SK-N-SH (cell line): ENCODE results near the gene STAT6. TPM values are rescaled to one million over a fixed set of nuclear protein-coding genes. Genes with fewer than 3 reads are reported as not detected.
A peak's percentile ranks its signal among the peaks of the same experiment; 100 is the strongest.

Source experiments
- CTCF ChIA-PET: fragments of 300-600, 350-600 bp; formaldehyde crosslinking; extraction: SDS; loops from one replicate; lab custom pipeline; 2021; lab: Yijun Ruan, JAX
- POLR2A ChIA-PET: fragments of 350-600 bp; sonication (Branson Sonifier 250); formaldehyde crosslinking; extraction: SDS; loops from one replicate; lab custom pipeline; 2020; ENCODE audit warnings: antibody characterized with exemption, inconsistent platforms; lab: Yijun Ruan, JAX
- DNase-seq: peaks from one replicate; pipeline ENCODE4 v3.0.0; 2012
- H2AFZ ChIP-seq: fragments of 200-600 bp; sonication (generic); 2 replicates; pipeline ENCODE4 v1.8.1; 2016; ENCODE audit warnings: antibody characterized with exemption, mild to moderate bottlenecking, low read depth
- H3F3A ChIP-seq: fragments of 200-600 bp; sonication (generic); replicated peaks from 2 replicates; pipeline ENCODE3; 2016; ENCODE audit warnings: antibody characterized with exemption, mild to moderate bottlenecking; ENCODE audit not compliant: insufficient read depth
- H3K27ac ChIP-seq, 2 experiments: fragments of 200-500 bp in 1 of 2; fragments of 200-600 bp in 1 of 2; sonication (Bioruptor generic) in 1 of 2; sonication (generic), shearing (Covaris generic) in 1 of 2; 2 replicates each; pipeline versions ENCODE4 v1.5.1 to v1.6.1; 2014 to 2016; ENCODE audit warnings: low read depth in 2 of 2, inconsistent platforms in 1 of 2, low read length in 1 of 2, mild to moderate bottlenecking in 1 of 2, mixed read lengths in 1 of 2
- H3K27me3 ChIP-seq: fragments of 200-600 bp; sonication (generic), shearing (Covaris generic); 2 replicates; pipeline ENCODE4 v1.6.1; 2016; ENCODE audit warnings: mixed run types; ENCODE audit not compliant: insufficient read depth
- H3K36me3 ChIP-seq, 2 experiments: fragments of 200-500 bp in 1 of 2; fragments of 200-600 bp in 1 of 2; sonication (Bioruptor generic) in 1 of 2; sonication (generic) in 1 of 2; replicated peaks in 1 of 2; 2 replicates each; pipeline versions ENCODE3 to v1.5.1; 2014 to 2016; ENCODE audit warnings: low read length in 1 of 2, mild to moderate bottlenecking in 1 of 2; ENCODE audit not compliant: insufficient read depth in 2 of 2, control insufficient read depth in 1 of 2
- H3K4me1 ChIP-seq, 2 experiments: fragments of 200-500 bp in 1 of 2; fragments of 200-600 bp in 1 of 2; sonication (Bioruptor generic) in 1 of 2; sonication (generic), shearing (Covaris generic) in 1 of 2; 2 replicates each; pipeline versions ENCODE4 v1.5.1 to v1.6.1; 2014 to 2016; ENCODE audit warnings: low read depth in 1 of 2, low read length in 1 of 2, mixed run types in 1 of 2; ENCODE audit not compliant: insufficient read depth in 2 of 2, control insufficient read depth in 1 of 2
- H3K4me2 ChIP-seq: fragments of 200-600 bp; sonication (generic), shearing (Covaris generic); 2 replicates; pipeline ENCODE4 v1.6.1; 2017; ENCODE audit warnings: mixed run types
- H3K4me3 ChIP-seq, 2 experiments: fragments of 200-500 bp in 1 of 2; fragments of 200-600 bp in 1 of 2; sonication (Bioruptor generic) in 1 of 2; sonication (generic), shearing (Covaris generic) in 1 of 2; 2 replicates each; pipeline versions ENCODE4 v1.5.1 to v1.8.1; 2014 to 2016; ENCODE audit warnings: low read depth in 2 of 2, inconsistent platforms in 1 of 2, low read length in 1 of 2, mild to moderate bottlenecking in 1 of 2, mixed read lengths in 1 of 2, moderate library complexity in 1 of 2
- H3K79me2 ChIP-seq: fragments of 200-600 bp; sonication (generic); 2 replicates; pipeline ENCODE4 v1.8.1; 2017; ENCODE audit warnings: mild to moderate bottlenecking; ENCODE audit not compliant: insufficient read depth
- H3K9ac ChIP-seq: fragments of 200-600 bp; sonication (generic); 2 replicates; pipeline ENCODE4 v1.6.1; 2017; ENCODE audit warnings: mixed run types
- H3K9me2 ChIP-seq: fragments of 200-600 bp; sonication (generic); 2 replicates; pipeline ENCODE4 v1.6.1; 2017; ENCODE audit warnings: mixed run types
- H3K9me3 ChIP-seq: fragments of 200-600 bp; sonication (generic); 2 replicates; pipeline ENCODE4 v1.6.1; 2017; ENCODE audit warnings: mixed run types, mild to moderate bottlenecking, moderate library complexity
- H4K20me1 ChIP-seq: fragments of 200-600 bp; sonication (generic); 2 replicates; pipeline ENCODE4 v1.6.1; 2017; ENCODE audit warnings: mild to moderate bottlenecking, mixed run types; ENCODE audit not compliant: insufficient read depth
- ELF1 ChIP-seq: IDR thresholded peaks from 2 replicates; pipeline ENCODE4 v1.4.0; 2012
- GATA2 ChIP-seq: sonication (generic); formaldehyde crosslinking; IDR thresholded peaks from 2 replicates; pipeline ENCODE4 v1.5.0; 2020; ENCODE audit warnings: mild to moderate bottlenecking, missing genetic modification reagents
- IRF3 ChIP-seq: fragments of 150-350 bp; IDR thresholded peaks from 2 replicates; pipeline ENCODE4 v1.6.1; 2016; ENCODE audit warnings: mild to moderate bottlenecking, low read depth, low read length
- JUND ChIP-seq: IDR thresholded peaks from 2 replicates; pipeline ENCODE4 v1.4.0; 2012
- MEF2A ChIP-seq: IDR thresholded peaks from 2 replicates; pipeline ENCODE4 v1.4.0; 2012; ENCODE audit warnings: low read depth, borderline replicate concordance
- MXI1 ChIP-seq: IDR thresholded peaks from 2 replicates; pipeline ENCODE4 v1.6.1; 2012; ENCODE audit warnings: mild to moderate bottlenecking, low read depth, low read length, improper control_type of control experiment
- RAD21 ChIP-seq: IDR thresholded peaks from 2 replicates; pipeline ENCODE4 v1.6.1; 2012; ENCODE audit warnings: mild to moderate bottlenecking, low read length
- RFX5 ChIP-seq: IDR thresholded peaks from 2 replicates; pipeline ENCODE4 v1.6.1; 2012; ENCODE audit warnings: mild to moderate bottlenecking, improper control_type of control experiment, low read length
- SMC3 ChIP-seq: IDR thresholded peaks from 2 replicates; pipeline ENCODE4 v1.6.1; 2012; ENCODE audit warnings: low read depth, low read length, improper control_type of control experiment
- WGBS: methylation state at CpG from one replicate; pipeline ENCODE4 v1.1.6; 2017; ENCODE audit warnings: low lambda C conversion rate; 5-methylcytosine and 5-hydroxymethylcytosine counted together
- polyA plus RNA-seq, 3 experiments: library from polyadenylated mRNA; depleted of rRNA; stranded (reverse); fragments of >200 nt; gene quantifications; 2 replicates each; pipeline ENCODE4 v1.2.3, GENCODE V29; 2012
- TF ChIP-seq, protein P1 (sequence below): IDR thresholded peaks from 2 replicates; pipeline ENCODE4 v1.4.0; 2012; ENCODE audit warnings: low read depth
- TF ChIP-seq, protein P2 (sequence below): fragments of 200-600 bp; sonication (generic); IDR thresholded peaks from 2 replicates; pipeline ENCODE4 v1.6.1; 2017; ENCODE audit warnings: antibody characterized with exemption, mild to moderate bottlenecking, moderate library complexity
- TF ChIP-seq, protein P3 (sequence below): IDR thresholded peaks from 2 replicates; pipeline ENCODE4 v1.6.1; 2012; ENCODE audit warnings: mild to moderate bottlenecking, low read depth, low read length, moderate library complexity

STAT6 gene
- polyA plus RNA-seq, 1 of the 3 experiments (the other 2 are of a cell fraction): 0.15 TPM

DNA sequence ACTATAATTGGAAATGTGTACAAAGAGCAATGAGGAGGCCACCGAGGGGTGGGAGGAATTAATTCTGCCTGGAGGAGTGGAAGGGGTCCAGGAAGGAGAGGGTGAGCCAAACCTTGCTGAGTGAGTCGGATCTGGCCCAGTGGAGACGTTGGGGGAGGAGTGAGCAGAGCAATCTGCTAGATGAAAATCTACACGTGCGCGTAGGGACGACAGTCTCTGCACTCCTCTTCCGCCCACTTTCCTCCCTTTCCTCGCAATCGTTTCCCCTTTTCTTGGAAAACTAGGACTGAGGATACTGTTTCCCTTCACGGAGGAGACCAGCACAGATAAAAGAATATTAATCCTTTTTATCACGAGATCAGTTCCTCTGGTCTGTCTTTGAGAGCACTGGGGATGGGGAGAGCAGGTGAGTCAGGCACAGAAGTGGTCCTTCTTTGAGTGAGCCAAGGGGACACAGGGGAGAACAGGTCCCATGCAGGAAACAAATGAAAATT lies 25.1 kb downstream of the STAT6 start:
- H3K79me2 ChIP-seq: peaks cover 20% of the 10 kb centered on the region
- peaks cover 38% of the 10 kb centered on the region for H3F3A ChIP-seq
- H3K9me3 ChIP-seq: no peaks in the 10 kb centered on the region
- peak overlapping the region; percentile 56 for H2AFZ ChIP-seq
- H4K20me1 ChIP-seq: peaks cover 8% of the 10 kb centered on the region
- peak overlapping the region; percentile 96 to 98 for H3K27ac ChIP-seq
- H3K4me1 ChIP-seq: peaks cover 17 to 22% of the 10 kb centered on the region in 2 experiments; a peak in 2 of 4 replicates
- H3K4me3 ChIP-seq: peak overlapping the region; percentile 73 to 82
- peaks cover 3 to 4% of the 10 kb centered on the region in 2 experiments for H3K36me3 ChIP-seq
- no peaks in the 10 kb centered on the region for H3K9me2 ChIP-seq
- peak overlapping the region; percentile 86 for H3K9ac ChIP-seq
- peak overlapping the region; percentile 92 for H3K4me2 ChIP-seq
- TF ChIP-seq GATA2 (CRISPR knock-in tag) (peak; percentile 10; the same call in 1 of the 2 replicates), RFX5 (no peak), SMC3 (no peak), JUND (no peak), MXI1 (no peak)
- TF ChIP-seq, protein P1, sequence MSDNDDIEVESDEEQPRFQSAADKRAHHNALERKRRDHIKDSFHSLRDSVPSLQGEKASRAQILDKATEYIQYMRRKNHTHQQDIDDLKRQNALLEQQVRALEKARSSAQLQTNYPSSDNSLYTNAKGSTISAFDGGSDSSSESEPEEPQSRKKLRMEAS: peak; percentile 59; the same call in 1 of the 2 replicates
- TF ChIP-seq, protein P2, sequence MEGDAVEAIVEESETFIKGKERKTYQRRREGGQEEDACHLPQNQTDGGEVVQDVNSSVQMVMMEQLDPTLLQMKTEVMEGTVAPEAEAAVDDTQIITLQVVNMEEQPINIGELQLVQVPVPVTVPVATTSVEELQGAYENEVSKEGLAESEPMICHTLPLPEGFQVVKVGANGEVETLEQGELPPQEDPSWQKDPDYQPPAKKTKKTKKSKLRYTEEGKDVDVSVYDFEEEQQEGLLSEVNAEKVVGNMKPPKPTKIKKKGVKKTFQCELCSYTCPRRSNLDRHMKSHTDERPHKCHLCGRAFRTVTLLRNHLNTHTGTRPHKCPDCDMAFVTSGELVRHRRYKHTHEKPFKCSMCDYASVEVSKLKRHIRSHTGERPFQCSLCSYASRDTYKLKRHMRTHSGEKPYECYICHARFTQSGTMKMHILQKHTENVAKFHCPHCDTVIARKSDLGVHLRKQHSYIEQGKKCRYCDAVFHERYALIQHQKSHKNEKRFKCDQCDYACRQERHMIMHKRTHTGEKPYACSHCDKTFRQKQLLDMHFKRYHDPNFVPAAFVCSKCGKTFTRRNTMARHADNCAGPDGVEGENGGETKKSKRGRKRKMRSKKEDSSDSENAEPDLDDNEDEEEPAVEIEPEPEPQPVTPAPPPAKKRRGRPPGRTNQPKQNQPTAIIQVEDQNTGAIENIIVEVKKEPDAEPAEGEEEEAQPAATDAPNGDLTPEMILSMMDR: no peak
- peak; percentile 14 for DNase-seq
- WGBS: 40% methylated on average over 12 of the region's 12 CpGs
- H3K27me3 ChIP-seq: no peaks in the 10 kb centered on the region
- ChIA-PET CTCF (interaction anchor here (1.0 to 23.2 kb wide), 9 partner anchors 11 to 400 kb away, joined by 3 to 339 read pairs (median 7); partner anchors contain the start of genes LRP1, NEMP1 and STAT6), POLR2A (no interaction called here)

DNA sequence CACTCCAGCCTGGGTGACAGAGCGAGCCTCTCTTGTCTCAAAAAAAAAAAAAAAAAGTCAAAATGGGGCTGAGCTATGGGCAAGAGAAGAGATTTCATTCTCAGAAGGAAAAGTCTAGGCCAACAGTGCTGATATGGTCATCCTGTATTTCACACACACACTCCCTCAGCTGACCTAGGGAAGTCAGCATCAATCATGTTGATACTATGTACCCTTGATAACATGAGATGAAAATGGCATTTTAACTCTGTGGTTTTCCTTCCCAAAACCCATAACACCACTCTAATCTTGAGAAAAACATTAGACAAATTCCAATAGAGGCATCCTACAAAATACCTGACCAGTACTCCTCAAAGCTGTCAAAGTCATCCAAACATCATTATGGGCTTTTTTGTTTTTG lies 30.3 kb downstream of the STAT6 start:
- H4K20me1 ChIP-seq: no peaks in the 10 kb centered on the region
- no peak overlapping the region for H3K9ac ChIP-seq
- peaks cover 25% of the 10 kb centered on the region for H3F3A ChIP-seq
- H3K9me2 ChIP-seq: no peaks in the 10 kb centered on the region
- TF ChIP-seq MXI1: no peak
- no peak for TF ChIP-seq IRF3
- no peak for TF ChIP-seq RAD21
- no peak for TF ChIP-seq MEF2A
- no peak for TF ChIP-seq ELF1
- TF ChIP-seq, protein P3, sequence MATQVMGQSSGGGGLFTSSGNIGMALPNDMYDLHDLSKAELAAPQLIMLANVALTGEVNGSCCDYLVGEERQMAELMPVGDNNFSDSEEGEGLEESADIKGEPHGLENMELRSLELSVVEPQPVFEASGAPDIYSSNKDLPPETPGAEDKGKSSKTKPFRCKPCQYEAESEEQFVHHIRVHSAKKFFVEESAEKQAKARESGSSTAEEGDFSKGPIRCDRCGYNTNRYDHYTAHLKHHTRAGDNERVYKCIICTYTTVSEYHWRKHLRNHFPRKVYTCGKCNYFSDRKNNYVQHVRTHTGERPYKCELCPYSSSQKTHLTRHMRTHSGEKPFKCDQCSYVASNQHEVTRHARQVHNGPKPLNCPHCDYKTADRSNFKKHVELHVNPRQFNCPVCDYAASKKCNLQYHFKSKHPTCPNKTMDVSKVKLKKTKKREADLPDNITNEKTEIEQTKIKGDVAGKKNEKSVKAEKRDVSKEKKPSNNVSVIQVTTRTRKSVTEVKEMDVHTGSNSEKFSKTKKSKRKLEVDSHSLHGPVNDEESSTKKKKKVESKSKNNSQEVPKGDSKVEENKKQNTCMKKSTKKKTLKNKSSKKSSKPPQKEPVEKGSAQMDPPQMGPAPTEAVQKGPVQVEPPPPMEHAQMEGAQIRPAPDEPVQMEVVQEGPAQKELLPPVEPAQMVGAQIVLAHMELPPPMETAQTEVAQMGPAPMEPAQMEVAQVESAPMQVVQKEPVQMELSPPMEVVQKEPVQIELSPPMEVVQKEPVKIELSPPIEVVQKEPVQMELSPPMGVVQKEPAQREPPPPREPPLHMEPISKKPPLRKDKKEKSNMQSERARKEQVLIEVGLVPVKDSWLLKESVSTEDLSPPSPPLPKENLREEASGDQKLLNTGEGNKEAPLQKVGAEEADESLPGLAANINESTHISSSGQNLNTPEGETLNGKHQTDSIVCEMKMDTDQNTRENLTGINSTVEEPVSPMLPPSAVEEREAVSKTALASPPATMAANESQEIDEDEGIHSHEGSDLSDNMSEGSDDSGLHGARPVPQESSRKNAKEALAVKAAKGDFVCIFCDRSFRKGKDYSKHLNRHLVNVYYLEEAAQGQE: no peak
- no peak overlapping the region for H2AFZ ChIP-seq
- no peak overlapping the region for H3K4me3 ChIP-seq
- H3K27ac ChIP-seq: no peak overlapping the region
- no peak overlapping the region for H3K4me2 ChIP-seq
- POLR2A ChIA-PET: interaction anchor here (0.7 kb wide), 1 partner anchor 421 kb away, joined by 3 read pairs; no protein-coding TSS in a partner anchor
- WGBS: 100% methylated on average over 1 of the region's 1 CpG
- no peaks in the 10 kb centered on the region for H3K9me3 ChIP-seq
- CTCF ChIA-PET: interaction anchor here (1.5 to 14.9 kb wide), 4 partner anchors 12 to 329 kb away, joined by 3 to 339 read pairs (median 48); partner anchors contain the start of genes NAB2 and STAT6
- peaks cover 25% of the 10 kb centered on the region for H3K79me2 ChIP-seq
- no peaks in the 10 kb centered on the region for H3K27me3 ChIP-seq
- H3K4me1 ChIP-seq: peaks cover 2 to 12% of the 10 kb centered on the region in 2 experiments; a peak in 2 of 4 replicates
- no peak for DNase-seq
- no peaks in the 10 kb centered on the region for H3K36me3 ChIP-seq
